Astrocyte of the spinal cord (primary cell): Measurements from ENCODE around the gene ZNF692.

ENCODE experiments used
- DNase-seq: peaks from one replicate; pipeline ENCODE4 v3.0.0; 2011; ENCODE audit warnings: low read depth, low spot score
- H3K4me3 ChIP-seq: 2 replicates; pipeline ENCODE4 v1.5.1; 2011; ENCODE audit warnings: low read depth, mild to moderate bottlenecking, low read length, moderate library complexity
- in situ Hi-C: cut with HindIII; loops from 2 replicates; pipeline ENCODE4 v1.10.0; 2017; ENCODE audit warnings: low sequenced_read_pairs
- TF ChIP-seq, protein P1 (sequence below): IDR thresholded peaks from 2 replicates; pipeline ENCODE4 v1.5.1; 2012; ENCODE audit warnings: low read depth, mild to moderate bottlenecking, low read length, inconsistent platforms

ZNF692 gene

DNA sequence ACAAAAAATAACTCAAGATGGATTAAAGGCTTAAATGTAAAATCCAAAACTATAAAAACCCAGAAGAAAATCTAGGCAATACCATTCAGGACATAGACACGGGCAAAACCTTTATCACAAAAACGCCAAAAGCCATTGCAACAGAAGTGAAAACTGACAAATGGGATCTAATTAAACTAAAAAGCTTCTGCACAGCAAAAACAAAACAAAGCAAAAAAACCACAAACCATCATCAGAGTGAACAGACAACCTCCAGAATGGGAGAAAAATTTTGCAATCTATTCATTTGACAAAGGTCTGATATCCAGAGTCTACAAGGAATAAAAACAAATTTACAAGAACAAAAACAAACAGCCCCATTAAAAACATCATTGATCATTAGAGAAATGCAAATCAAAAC is 42.7 kb upstream of the ZNF692 start:
- DNase-seq = no peak
- in situ Hi-C loops = no loop called here
- TF ChIP-seq, protein P1, sequence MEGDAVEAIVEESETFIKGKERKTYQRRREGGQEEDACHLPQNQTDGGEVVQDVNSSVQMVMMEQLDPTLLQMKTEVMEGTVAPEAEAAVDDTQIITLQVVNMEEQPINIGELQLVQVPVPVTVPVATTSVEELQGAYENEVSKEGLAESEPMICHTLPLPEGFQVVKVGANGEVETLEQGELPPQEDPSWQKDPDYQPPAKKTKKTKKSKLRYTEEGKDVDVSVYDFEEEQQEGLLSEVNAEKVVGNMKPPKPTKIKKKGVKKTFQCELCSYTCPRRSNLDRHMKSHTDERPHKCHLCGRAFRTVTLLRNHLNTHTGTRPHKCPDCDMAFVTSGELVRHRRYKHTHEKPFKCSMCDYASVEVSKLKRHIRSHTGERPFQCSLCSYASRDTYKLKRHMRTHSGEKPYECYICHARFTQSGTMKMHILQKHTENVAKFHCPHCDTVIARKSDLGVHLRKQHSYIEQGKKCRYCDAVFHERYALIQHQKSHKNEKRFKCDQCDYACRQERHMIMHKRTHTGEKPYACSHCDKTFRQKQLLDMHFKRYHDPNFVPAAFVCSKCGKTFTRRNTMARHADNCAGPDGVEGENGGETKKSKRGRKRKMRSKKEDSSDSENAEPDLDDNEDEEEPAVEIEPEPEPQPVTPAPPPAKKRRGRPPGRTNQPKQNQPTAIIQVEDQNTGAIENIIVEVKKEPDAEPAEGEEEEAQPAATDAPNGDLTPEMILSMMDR = no peak

DNA sequence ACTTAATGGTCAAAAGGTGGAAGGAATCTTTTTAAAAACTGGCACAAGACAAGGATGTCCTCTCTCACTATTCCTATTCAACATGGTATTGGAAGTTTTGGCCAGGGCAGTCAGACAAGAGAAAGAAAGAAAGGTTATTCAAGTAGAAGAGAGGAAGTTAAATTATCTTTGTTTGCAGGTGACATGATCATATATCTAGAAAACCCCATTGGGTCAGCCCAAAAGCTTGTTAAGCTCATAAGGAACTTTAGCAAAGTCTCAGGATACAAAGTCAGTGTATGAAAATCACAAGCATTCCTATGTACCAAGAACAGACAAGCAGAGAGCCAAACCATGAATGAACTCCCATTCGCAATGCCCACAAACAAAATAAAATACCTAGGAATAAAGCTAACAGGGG is 41.8 kb upstream of the ZNF692 start:
- TF ChIP-seq, protein P1 = no peak
- no peak for DNase-seq
- no peak overlapping the region for H3K4me3 ChIP-seq
- in situ Hi-C loops = no loop called here

More for the DNA sequence above, 42.7 kb upstream of the ZNF692 start:
- no peak overlapping the region for H3K4me3 ChIP-seq

DNA sequence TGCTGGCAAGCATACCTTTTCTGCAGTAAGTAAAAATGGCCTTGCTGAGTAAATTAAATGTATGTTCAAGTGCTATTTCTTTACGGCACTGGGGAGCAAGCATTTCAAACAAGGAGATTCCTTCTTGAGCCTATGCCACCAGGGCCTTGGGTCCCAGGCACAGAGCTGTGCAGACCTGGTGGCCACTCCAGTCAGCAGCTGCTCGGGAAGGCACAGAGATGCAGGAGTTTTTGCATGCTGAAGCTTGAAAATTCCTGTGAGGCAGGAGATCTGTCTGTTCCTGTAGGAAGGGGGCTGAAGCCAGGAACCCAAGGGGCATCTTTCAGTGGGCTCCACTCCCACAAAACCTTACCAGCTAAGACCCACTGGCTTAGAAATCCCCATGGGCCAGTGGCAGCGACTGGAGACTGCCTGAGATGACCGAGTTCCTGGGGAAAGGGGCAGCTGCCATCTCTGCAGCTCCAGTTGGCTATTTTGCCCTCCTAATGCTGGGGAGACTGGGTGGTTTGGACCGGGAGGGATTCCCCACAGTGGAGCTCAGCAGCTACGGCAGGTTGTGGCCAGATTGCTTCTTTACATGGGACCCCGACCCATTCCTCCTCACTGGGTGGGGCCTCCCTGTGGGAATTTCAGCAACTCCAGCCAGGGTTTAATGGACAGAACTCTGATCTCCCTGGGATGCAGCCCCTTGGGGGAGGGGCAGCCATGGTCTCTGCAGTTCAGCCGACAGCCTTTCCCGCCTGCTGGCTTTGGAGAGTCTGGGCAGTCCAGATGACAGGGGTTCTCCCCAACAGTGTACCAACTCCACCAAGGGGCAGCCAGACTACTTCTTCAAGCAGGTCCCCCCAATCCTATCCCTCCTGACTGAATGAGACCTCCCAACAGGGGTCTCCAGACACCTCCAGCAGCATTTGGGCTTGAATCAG is 38.8 kb upstream of the ZNF692 start:
- TF ChIP-seq, protein P1 = no peak
- no peak for DNase-seq
- H3K4me3 ChIP-seq = no peak overlapping the region
- in situ Hi-C loops = no loop called here

DNA sequence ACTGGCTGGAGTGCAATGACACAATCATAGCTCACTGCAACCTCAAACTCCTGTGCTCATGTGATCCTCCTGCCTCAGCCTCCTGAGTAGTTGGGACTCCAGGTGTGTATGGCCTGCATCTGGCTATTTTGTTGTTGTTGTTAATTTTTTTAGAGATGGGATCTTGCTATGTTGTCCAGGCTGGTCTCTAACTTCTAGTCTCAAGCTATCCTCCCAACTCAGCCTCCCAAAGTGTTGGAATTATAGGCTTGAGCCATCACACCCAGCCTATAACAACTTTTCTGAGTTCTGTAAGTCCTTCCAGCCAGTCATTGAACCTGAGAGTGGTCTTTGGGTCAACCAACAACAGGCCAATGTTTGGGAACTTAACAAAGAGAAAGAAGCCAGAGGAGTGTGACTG is 36.0 kb upstream of the ZNF692 start:
- TF ChIP-seq, protein P1 = no peak
- H3K4me3 ChIP-seq = no peak overlapping the region
- no peak for DNase-seq
- in situ Hi-C loops = no loop called here

DNA sequence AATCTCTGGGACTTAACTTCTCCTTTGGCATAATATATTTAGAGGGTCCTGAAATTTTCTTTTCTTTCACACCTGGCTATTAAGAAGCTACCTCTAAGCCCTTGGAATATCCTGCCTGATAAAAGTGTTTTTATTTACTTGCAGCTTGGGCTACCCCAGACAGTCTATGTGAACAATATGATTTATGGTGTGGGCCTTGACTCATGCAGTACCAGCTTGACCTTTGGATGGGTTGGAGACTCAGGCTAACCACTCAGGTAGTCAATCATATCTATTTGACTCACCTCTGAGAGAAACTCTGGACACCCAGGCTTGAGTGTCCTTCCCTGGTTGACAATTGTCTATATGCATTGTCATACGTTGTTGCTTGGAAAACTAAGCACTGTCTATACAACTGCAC is 33.7 kb upstream of the ZNF692 start:
- TF ChIP-seq, protein P1 = no peak
- no peak for DNase-seq
- in situ Hi-C loops = no loop called here
- H3K4me3 ChIP-seq = no peak overlapping the region

DNA sequence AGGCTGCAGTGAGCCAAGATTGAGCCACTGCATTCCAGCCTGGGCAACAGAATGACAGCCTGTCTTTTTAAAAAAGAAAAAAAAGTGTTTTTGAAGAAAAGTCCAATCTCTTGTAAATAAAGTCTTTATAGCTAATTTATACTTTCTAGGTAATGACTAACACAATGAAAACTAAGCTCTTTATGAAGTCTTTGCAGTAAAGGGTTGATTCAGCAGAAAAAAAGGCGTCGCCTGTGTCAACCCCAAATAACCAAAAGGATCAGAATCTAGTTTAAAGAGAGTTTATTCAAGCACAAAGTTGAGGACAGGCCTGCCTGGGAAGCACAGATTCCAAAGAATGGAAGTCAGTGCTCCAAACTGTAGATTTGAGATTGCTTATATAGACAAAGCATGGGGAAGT is 32.9 kb upstream of the ZNF692 start:
- in situ Hi-C loops = no loop called here
- no peak for DNase-seq
- H3K4me3 ChIP-seq = no peak overlapping the region
- TF ChIP-seq, protein P1 = no peak
